HG03565 (cell line): Measurements from ENCODE around the gene NFATC2.

ENCODE experiments used
- ATAC-seq: cut with Tn5 transposase; IDR thresholded peaks from one replicate; pipeline ENCODE4 v1.9.1; 2021; ENCODE audit warnings: mild to moderate bottlenecking, moderate library complexity; ENCODE audit not compliant: unreplicated experiment

The NFATC2 gene

GRCh38 chr20:51397137-51397536 lies 145.4 kb downstream of the NFATC2 start:
- no peak for ATAC-seq

GRCh38 chr20:51396365-51396909 lies 146.1 kb downstream of the NFATC2 start:
- no peak for ATAC-seq

GRCh38 chr20:51394706-51395105 lies 147.8 kb downstream of the NFATC2 start:
- no peak for ATAC-seq

GRCh38 chr20:51393571-51393970 lies 148.9 kb downstream of the NFATC2 start:
- no peak for ATAC-seq

GRCh38 chr20:51392614-51393186 lies 149.8 kb downstream of the NFATC2 start:
- no peak for ATAC-seq

- no peak for ATAC-seq
Measured at GRCh38 chr20:51391926-51392325, 150.6 kb downstream of the NFATC2 start.

GRCh38 chr20:51389543-51390264 lies 152.8 kb downstream of the NFATC2 start:
- ATAC-seq: no peak

- ATAC-seq: no peak
Measured at GRCh38 chr20:51388756-51389542, 153.6 kb downstream of the NFATC2 start.

GRCh38 chr20:51388227-51388626 lies 154.3 kb downstream of the NFATC2 start:
- no peak for ATAC-seq

GRCh38 chr20:51387125-51387875 lies 155.2 kb downstream of the NFATC2 start:
- ATAC-seq: no peak

GRCh38 chr20:51386586-51386985 lies 155.9 kb downstream of the NFATC2 start:
- ATAC-seq: no peak

- no peak for ATAC-seq
Measured at GRCh38 chr20:51385646-51386530, 156.6 kb downstream of the NFATC2 start.

GRCh38 chr20:51384875-51385274 lies 157.6 kb downstream of the NFATC2 start:
- no peak for ATAC-seq

- ATAC-seq: no peak
Measured at GRCh38 chr20:51383891-51384510, 158.5 kb downstream of the NFATC2 start.

GRCh38 chr20:51382986-51383821 lies 159.3 kb downstream of the NFATC2 start:
- ATAC-seq: no peak

GRCh38 chr20:51382111-51382985 lies 160.2 kb downstream of the NFATC2 start:
- no peak for ATAC-seq

GRCh38 chr20:51381557-51381956 lies 161.0 kb downstream of the NFATC2 start:
- ATAC-seq: no peak
